ENCODE results near the gene SSTR5.

Gene SSTR5

GRCh38 chr16:1108299-1109252 lies 36.0 kb downstream of the SSTR5 start:
- Histone ChIP-seq H3K4me1 (no peaks in the 10 kb centered on the region), H2AFZ (no peak overlapping the region), H3K27me3 (ENCODE audit: control insufficient read depth, insufficient read depth, low read length) (no peaks in the 10 kb centered on the region), H3K27ac (no peak overlapping the region), H3K9me3 (ENCODE audit: control insufficient read depth, low read length) (no peaks in the 10 kb centered on the region), H3K79me2 (no peaks in the 10 kb centered on the region), H3K9ac (no peak overlapping the region), H3K4me3 (ENCODE audit: low read depth, low read length) (no peak overlapping the region), H3K4me2 (ENCODE audit: low read length) (no peak overlapping the region), H3K36me3 (ENCODE audit: control insufficient read depth, insufficient read depth, low read length) (no peaks in the 10 kb centered on the region)
- no peak for TF ChIP-seq CTCF (IDR thresholded peaks at IDR 0.05)

- no peak overlapping the region for H3K4me2 ChIP-seq (ENCODE audit: low read length)
- no peak overlapping the region for H2AFZ ChIP-seq
- no peaks in the 10 kb centered on the region for H3K27me3 ChIP-seq (ENCODE audit: control insufficient read depth, insufficient read depth, low read length)
- H3K36me3 ChIP-seq (ENCODE audit: control insufficient read depth, insufficient read depth, low read length), result no peaks in the 10 kb centered on the region
- no peak overlapping the region for H3K4me3 ChIP-seq (ENCODE audit: low read depth, low read length)
- no peaks in the 10 kb centered on the region for H3K9me3 ChIP-seq (ENCODE audit: control insufficient read depth, low read length)
- no peaks in the 10 kb centered on the region for H3K4me1 ChIP-seq
- no peak for TF ChIP-seq CTCF (IDR thresholded peaks at IDR 0.05)
- H3K9ac ChIP-seq, result no peak overlapping the region
- H3K79me2 ChIP-seq, result no peaks in the 10 kb centered on the region
- H3K27ac ChIP-seq, result no peak overlapping the region
These were observed 37.1 kb downstream of the SSTR5 start for GRCh38 chr16:1109648-1110047.

GRCh38 chr16:1112506-1113184 lies 40.1 kb downstream of the SSTR5 start:
- H3K79me2 ChIP-seq, result no peaks in the 10 kb centered on the region
- H3K4me2 ChIP-seq (ENCODE audit: low read length), result no peak overlapping the region
- H3K36me3 ChIP-seq (ENCODE audit: control insufficient read depth, insufficient read depth, low read length), result no peaks in the 10 kb centered on the region
- TF ChIP-seq CTCF (IDR thresholded peaks at IDR 0.05), result no peak
- no peak overlapping the region for H3K4me3 ChIP-seq (ENCODE audit: low read depth, low read length)
- no peak overlapping the region for H3K27ac ChIP-seq
- H3K27me3 ChIP-seq (ENCODE audit: control insufficient read depth, insufficient read depth, low read length), result no peaks in the 10 kb centered on the region
- no peak overlapping the region for H2AFZ ChIP-seq
- no peaks in the 10 kb centered on the region for H3K4me1 ChIP-seq
- H3K9ac ChIP-seq, result no peak overlapping the region
- no peaks in the 10 kb centered on the region for H3K9me3 ChIP-seq (ENCODE audit: control insufficient read depth, low read length)

GRCh38 chr16:1113489-1113888 lies 40.9 kb downstream of the SSTR5 start:
- Histone ChIP-seq H3K9ac (no peak overlapping the region), H3K27ac (no peak overlapping the region), H3K9me3 (ENCODE audit: control insufficient read depth, low read length) (no peaks in the 10 kb centered on the region), H3K36me3 (ENCODE audit: control insufficient read depth, insufficient read depth, low read length) (no peaks in the 10 kb centered on the region), H3K4me2 (ENCODE audit: low read length) (no peak overlapping the region), H3K4me1 (no peaks in the 10 kb centered on the region), H2AFZ (no peak overlapping the region), H3K4me3 (ENCODE audit: low read depth, low read length) (no peak overlapping the region), H3K27me3 (ENCODE audit: control insufficient read depth, insufficient read depth, low read length) (no peaks in the 10 kb centered on the region), H3K79me2 (no peaks in the 10 kb centered on the region)
- no peak for TF ChIP-seq CTCF (IDR thresholded peaks at IDR 0.05)

Measured in parathyroid adenoma (tissue), 2 donors.